GM19035 (cell line): ENCODE data around the gene RASD2.

Experiments used
- ATAC-seq: cut with Tn5 transposase; IDR thresholded peaks from one replicate; pipeline ENCODE4 v1.9.1; 2021; ENCODE audit not compliant: unreplicated experiment

Gene RASD2

DNA sequence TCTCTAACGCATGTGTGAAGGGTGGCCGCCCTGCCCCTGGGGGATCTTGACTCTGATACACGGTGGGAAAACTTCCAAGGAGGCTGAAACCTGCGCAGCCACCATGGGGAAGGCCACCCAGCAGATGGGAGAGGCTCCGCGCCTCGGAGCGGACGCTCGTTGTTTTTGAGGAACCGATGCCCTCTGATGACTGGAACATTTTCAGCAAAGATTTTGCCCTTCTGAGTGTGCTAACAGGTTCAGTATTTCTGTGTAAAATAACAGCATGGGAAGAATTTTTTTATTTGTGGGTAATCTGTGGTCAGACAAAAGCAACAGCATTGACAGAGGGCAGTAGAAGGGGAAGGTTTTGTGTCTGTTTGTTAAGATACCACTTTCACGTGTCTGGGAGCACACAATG lies 59.8 kb downstream of the RASD2 start:
- no peak for ATAC-seq

DNA sequence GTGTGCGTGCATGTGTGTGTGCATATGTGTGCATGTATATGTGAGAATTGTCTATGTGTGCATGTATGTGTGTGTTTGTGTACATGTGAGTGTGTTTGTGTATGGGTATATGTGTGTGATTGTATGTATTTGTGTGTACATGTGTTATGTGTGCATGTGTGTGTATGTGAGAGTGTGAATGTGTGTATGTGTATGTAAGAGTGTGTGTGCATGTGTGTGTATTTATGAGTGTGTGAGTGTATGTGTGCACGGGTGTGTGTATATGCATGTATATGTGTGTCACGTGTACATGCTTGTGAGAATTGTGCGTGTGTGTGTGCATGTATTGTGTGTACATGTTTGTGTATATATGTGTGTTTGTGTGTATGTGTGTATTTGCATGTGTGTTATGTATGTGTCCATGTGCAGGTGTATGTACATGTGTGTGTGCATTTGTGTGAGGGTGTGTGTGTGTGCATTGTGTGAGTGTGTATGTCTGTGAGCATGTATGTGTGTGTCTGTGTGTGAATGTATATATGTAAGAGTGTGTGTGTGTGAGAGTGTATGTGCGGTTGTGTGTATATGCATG lies 60.5 kb downstream of the RASD2 start:
- no peak for ATAC-seq

DNA sequence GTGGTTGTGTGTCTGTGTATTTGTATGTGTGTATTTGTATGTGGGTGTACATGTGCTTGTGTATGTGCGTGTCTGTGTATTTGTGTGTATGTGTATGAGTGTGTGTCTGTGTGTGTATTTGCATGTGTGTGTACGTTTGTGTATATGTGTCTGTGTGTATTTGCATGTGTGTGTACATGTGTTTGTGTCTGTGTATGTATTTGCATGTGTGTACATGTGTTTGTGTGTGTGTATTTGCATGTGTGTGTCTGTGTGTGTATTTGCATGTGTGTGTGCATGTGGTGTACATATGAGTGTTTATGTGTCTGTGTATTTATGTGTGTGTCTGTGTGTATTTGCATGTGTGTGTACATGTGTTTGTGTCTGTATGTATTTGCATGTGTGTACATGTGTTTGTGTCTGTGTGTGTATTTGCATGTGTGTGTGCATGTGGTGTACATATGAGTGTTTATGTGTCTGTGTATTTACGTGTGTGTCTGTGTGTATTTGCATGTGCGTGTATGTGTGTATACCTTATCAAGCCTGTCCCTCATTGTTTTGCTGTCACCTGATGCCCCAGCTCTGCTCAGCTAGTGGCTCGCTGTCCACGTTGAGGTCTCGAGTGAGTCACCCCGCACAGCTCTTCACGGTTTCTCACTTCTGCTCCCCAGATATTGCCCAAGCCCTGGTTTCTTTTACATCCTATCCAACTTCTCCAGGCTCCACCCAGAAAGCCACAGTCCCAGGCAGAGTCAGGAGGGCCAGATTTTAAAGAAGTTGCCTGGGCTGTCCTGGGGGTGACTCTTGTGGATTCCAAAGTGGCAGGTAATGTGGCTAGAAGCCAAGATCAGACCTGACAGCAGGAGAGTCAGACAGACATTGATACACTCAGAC lies 61.3 kb downstream of the RASD2 start:
- ATAC-seq = no peak
